NCI-H1048 (cell line): ENCODE data around the gene MACROD2.
"Not testable (repeated sequence)": the region's sequence is repeated elsewhere in the genome, so short reads cannot be mapped to it uniquely, and the experiment has no call there.

ENCODE experiments used
- DNase-seq: peaks from one replicate; lab custom pipeline; 2025; lab: John Stamatoyannopoulos, UW

MACROD2 gene

GRCh38 chr20:14956026-14956425 is 960.7 kb downstream of the MACROD2 start:
- DNase-seq: no peak

- DNase-seq: no peak
Observed at GRCh38 chr20:14956538-14956937, 961.2 kb downstream of the MACROD2 start.

GRCh38 chr20:14957402-14957801 is 962.1 kb downstream of the MACROD2 start:
- no peak for DNase-seq

- DNase-seq: no peak
Observed at GRCh38 chr20:14958626-14959025, 963.3 kb downstream of the MACROD2 start.

- DNase-seq: no peak
Observed at GRCh38 chr20:14959506-14960475, 964.5 kb downstream of the MACROD2 start.

GRCh38 chr20:14960831-14961230 is 965.5 kb downstream of the MACROD2 start:
- no peak for DNase-seq

- no peak for DNase-seq
Observed at GRCh38 chr20:14963262-14963663, 967.9 kb downstream of the MACROD2 start.

GRCh38 chr20:14966203-14966602 is 970.9 kb downstream of the MACROD2 start:
- DNase-seq: no peak

GRCh38 chr20:14966808-14967207 is 971.5 kb downstream of the MACROD2 start:
- no peak for DNase-seq

GRCh38 chr20:14972256-14972655 is 976.9 kb downstream of the MACROD2 start:
- no peak for DNase-seq

- DNase-seq: no peak
Observed at GRCh38 chr20:14972690-14973089, 977.4 kb downstream of the MACROD2 start.

GRCh38 chr20:14979453-14979986 is 984.2 kb downstream of the MACROD2 start:
- no peak for DNase-seq

- DNase-seq: not testable (repeated sequence)
Observed at GRCh38 chr20:14981486-14981885, 986.2 kb downstream of the MACROD2 start.

GRCh38 chr20:14982324-14982723 is 987.0 kb downstream of the MACROD2 start:
- not testable (repeated sequence) for DNase-seq

- no peak for DNase-seq
Observed at GRCh38 chr20:14984305-14984704, 989.0 kb downstream of the MACROD2 start.

- no peak for DNase-seq
Observed at GRCh38 chr20:14984768-14985622, 989.7 kb downstream of the MACROD2 start.

GRCh38 chr20:14986026-14986655 is 990.8 kb downstream of the MACROD2 start:
- no peak for DNase-seq

- DNase-seq: no peak
Observed at GRCh38 chr20:14986656-14987055, 991.3 kb downstream of the MACROD2 start.

GRCh38 chr20:14989535-14990290 is 994.4 kb downstream of the MACROD2 start:
- no peak for DNase-seq

- DNase-seq: no peak
Observed at GRCh38 chr20:14991023-14991422, 995.7 kb downstream of the MACROD2 start.

GRCh38 chr20:14992153-14992552 is 996.8 kb downstream of the MACROD2 start:
- DNase-seq: no peak
